ENCODE data around the gene IGFBP6. TPM values are rescaled to one million over a fixed set of nuclear protein-coding genes. Genes with fewer than 3 reads are reported as not detected.

Gene IGFBP6
- total RNA-seq, 1 donor from 2014 or later = 20.8 TPM

- FAIRE-seq (no peak), DNase-seq (ENCODE audit: low read depth) (no peak)
- Histone ChIP-seq H3K36me3 (ENCODE audit: insufficient read depth, low read length) (peaks cover 4% of the 10 kb centered on the region), H3K9me3 (ENCODE audit: insufficient read depth, low read depth, low read length) (no peaks in the 10 kb centered on the region), H3K27me3 (ENCODE audit: insufficient read depth, low read length) (no peaks in the 10 kb centered on the region), H4K20me1 (ENCODE audit: insufficient read depth, low read length) (peaks cover 11% of the 10 kb centered on the region), H3K9ac (ENCODE audit: low read length) (no peak overlapping the region), H3K4me2 (ENCODE audit: low read length) (peak overlapping the region; percentile 94), H3K4me3 (ENCODE audit: insufficient read depth, low read depth, low read length) (peak overlapping the region; percentile 31), H3K4me1 (ENCODE audit: insufficient read depth, low read length) (peaks cover 67% of the 10 kb centered on the region), H2AFZ (ENCODE audit: low read depth, low read length) (no peak overlapping the region), H3K27ac (ENCODE audit: low read depth, low read length) (no peak overlapping the region), H3K79me2 (ENCODE audit: insufficient read depth, low read length) (peaks cover 32% of the 10 kb centered on the region)
- H3K9me3 Mint-ChIP-seq (ENCODE audit: unreplicated experiment) = peaks cover 2% of the 10 kb centered on the region
- H3K4me1 Mint-ChIP-seq (ENCODE audit: low read depth, unreplicated experiment) = peaks cover 46% of the 10 kb centered on the region
- TF ChIP-seq CTCF (IDR thresholded peaks at IDR 0.05; ENCODE audit: insufficient read depth, low read depth, low read length) (no peak), EZH2 (IDR thresholded peaks at IDR 0.05; ENCODE audit: insufficient read depth, low read length) (no peak)
- no peak overlapping the region for H3K4me3 Mint-ChIP-seq (ENCODE audit: unreplicated experiment)
- H3K27me3 Mint-ChIP-seq (ENCODE audit: low read depth, unreplicated experiment) = no peaks in the 10 kb centered on the region
- H3K36me3 Mint-ChIP-seq (ENCODE audit: low read depth, unreplicated experiment) = peaks cover 4% of the 10 kb centered on the region
- no peak overlapping the region for H3K27ac Mint-ChIP-seq (ENCODE audit: unreplicated experiment)
Measured at GRCh38 chr12:53051881-53052412, 45.5 kb upstream of the IGFBP6 start.

GRCh38 chr12:53052419-53053217, 44.8 kb upstream of the IGFBP6 start:
- Mint-ChIP-seq H3K4me3 (ENCODE audit: unreplicated experiment) (no peak overlapping the region), H3K36me3 (ENCODE audit: low read depth, unreplicated experiment) (peaks cover 10% of the 10 kb centered on the region), H3K9me3 (ENCODE audit: unreplicated experiment) (peaks cover 2% of the 10 kb centered on the region), H3K27me3 (ENCODE audit: low read depth, unreplicated experiment) (peaks cover 1% of the 10 kb centered on the region), H3K27ac (ENCODE audit: unreplicated experiment) (no peak overlapping the region), H3K4me1 (ENCODE audit: low read depth, unreplicated experiment) (peaks cover 47% of the 10 kb centered on the region)
- H3K9me3 ChIP-seq (ENCODE audit: insufficient read depth, low read depth, low read length) = no peaks in the 10 kb centered on the region
- no peak for TF ChIP-seq EZH2 (IDR thresholded peaks at IDR 0.05; ENCODE audit: insufficient read depth, low read length)
- no peak for TF ChIP-seq CTCF (IDR thresholded peaks at IDR 0.05; ENCODE audit: insufficient read depth, low read depth, low read length)
- peak overlapping the region; percentile 31 for H3K4me3 ChIP-seq (ENCODE audit: insufficient read depth, low read depth, low read length)
- no peak overlapping the region for H2AFZ ChIP-seq (ENCODE audit: low read depth, low read length)
- no peaks in the 10 kb centered on the region for H3K27me3 ChIP-seq (ENCODE audit: insufficient read depth, low read length)
- no peak for FAIRE-seq
- peaks cover 4% of the 10 kb centered on the region for H3K36me3 ChIP-seq (ENCODE audit: insufficient read depth, low read length)
- H4K20me1 ChIP-seq (ENCODE audit: insufficient read depth, low read length) = peaks cover 11% of the 10 kb centered on the region
- H3K27ac ChIP-seq (ENCODE audit: low read depth, low read length) = no peak overlapping the region
- DNase-seq (ENCODE audit: low read depth) = peak; percentile 63
- H3K9ac ChIP-seq (ENCODE audit: low read length) = no peak overlapping the region
- peaks cover 32% of the 10 kb centered on the region for H3K79me2 ChIP-seq (ENCODE audit: insufficient read depth, low read length)
- H3K4me2 ChIP-seq (ENCODE audit: low read length) = peak overlapping the region; percentile 94
- H3K4me1 ChIP-seq (ENCODE audit: insufficient read depth, low read length) = peaks cover 65% of the 10 kb centered on the region

All from astrocyte (in vitro differentiated cells and primary cell).